HG02642 (cell line): ENCODE data around the gene DLX2.
"Not testable (repeated sequence)": the region's sequence is repeated elsewhere in the genome, so short reads cannot be mapped to it uniquely, and the experiment has no call there.

Experiments used
- ATAC-seq: cut with Tn5 transposase; IDR thresholded peaks from one replicate; pipeline ENCODE4 v1.9.1; 2021; ENCODE audit warnings: mild to moderate bottlenecking; ENCODE audit not compliant: unreplicated experiment, poor library complexity

DLX2 gene

GRCh38 chr2:172062402-172063004 is 40.2 kb downstream of the DLX2 start:
- no peak for ATAC-seq

GRCh38 chr2:172060118-172060517 is 42.6 kb downstream of the DLX2 start:
- not testable (repeated sequence) for ATAC-seq

GRCh38 chr2:172058660-172059059 is 44.0 kb downstream of the DLX2 start:
- ATAC-seq = no peak

GRCh38 chr2:172056293-172056692 is 46.4 kb downstream of the DLX2 start:
- ATAC-seq = no peak

- no peak for ATAC-seq
Observed at GRCh38 chr2:172053486-172053885, 49.2 kb downstream of the DLX2 start.

- ATAC-seq = no peak
Observed at GRCh38 chr2:172052000-172052983, 50.4 kb downstream of the DLX2 start.

- ATAC-seq = no peak
Observed at GRCh38 chr2:172050479-172051125, 52.1 kb downstream of the DLX2 start.

GRCh38 chr2:172049567-172050120 is 53.1 kb downstream of the DLX2 start:
- no peak for ATAC-seq
